K562 (cell line): Measurements from ENCODE around the gene TBXAS1.

Experiments
- BRCA1 ChIP-seq, 2 experiments: fragments of 450-650 bp in 1 of 2; sonication (generic) in 1 of 2; formaldehyde crosslinking in 1 of 2; IDR thresholded peaks; 2 replicates each; pipeline versions ENCODE4 v1.5.0 to v1.6.1; 2017 to 2020; ENCODE audit warnings: mild to moderate bottlenecking in 1 of 2, missing genetic modification reagents in 1 of 2
- ELF1 ChIP-seq: fragments of 200-800 bp; sonication (Bioruptor generic); IDR thresholded peaks from 2 replicates; pipeline ENCODE4 v1.6.1; 2016; ENCODE audit warnings: missing genetic modification characterization, missing compliant biosample characterization
- HDAC3 ChIP-seq: fragments of 450-650 bp; IDR thresholded peaks from 2 replicates; pipeline ENCODE4 v1.6.1; 2018; ENCODE audit warnings: borderline replicate concordance, mild to moderate bottlenecking, moderate library complexity; ENCODE audit not compliant: partially characterized antibody
- MAFF ChIP-seq: IDR thresholded peaks from 2 replicates; pipeline ENCODE4 v1.6.1; 2012; ENCODE audit warnings: low read length, improper control_type of control experiment
- MAFK ChIP-seq: IDR thresholded peaks from 2 replicates; pipeline ENCODE4 v1.6.1; 2011; ENCODE audit warnings: low read length, improper control_type of control experiment
- POLR2G ChIP-seq: fragments of 200-400 bp; formaldehyde crosslinking; IDR thresholded peaks from 2 replicates; pipeline ENCODE4 v1.6.1; 2017; ENCODE audit warnings: low read depth, mild to moderate bottlenecking, antibody characterized with exemption, low read length, moderate library complexity
- REST ChIP-seq, 2 experiments: fragments of 450-650 bp; formaldehyde crosslinking in 1 of 2; IDR thresholded peaks; 2 replicates each; pipeline versions ENCODE4 v1.4.0 to v1.6.1; 2014 to 2020; ENCODE audit warnings: mild to moderate bottlenecking in 2 of 2, borderline replicate concordance in 1 of 2, low read depth in 1 of 2
- TAF1 ChIP-seq: IDR thresholded peaks from 2 replicates; pipeline ENCODE4 v1.6.1; 2011; ENCODE audit warnings: mild to moderate bottlenecking, low read length, moderate library complexity; ENCODE audit not compliant: insufficient read depth, control insufficient read depth, severe bottlenecking; ENCODE audit errors: extremely low read depth
- TARDBP ChIP-seq: fragments of 450-650 bp; IDR thresholded peaks from 2 replicates; pipeline ENCODE4 v1.6.1; 2016
- ZNF124 ChIP-seq: sonication (generic); formaldehyde crosslinking; IDR thresholded peaks from 2 replicates; pipeline ENCODE4 v1.8.1; 2022; ENCODE audit warnings: missing genetic modification reagents
- ZNF347 ChIP-seq: fragments of 450-650 bp; formaldehyde crosslinking; IDR thresholded peaks from 2 replicates; pipeline ENCODE4 v1.4.0; 2020; ENCODE audit warnings: low read depth, mild to moderate bottlenecking, moderate library complexity
- ZSCAN29 ChIP-seq: fragments of 450-650 bp; IDR thresholded peaks from 2 replicates; pipeline ENCODE4 v1.6.1; 2017

- TF ChIP-seq TAF1 (no peak), POLR2G (no peak), ZNF347 (CRISPR knock-in tag) (no peak), TARDBP (no peak), BRCA1 (IDR thresholded peaks at IDR 0.05) (no peak), BRCA1 (CRISPR knock-in tag; IDR thresholded peaks at IDR 0.05) (no peak), ELF1 (tag) (no peak), ZSCAN29 (no peak), MAFF (no peak), REST (IDR thresholded peaks at IDR 0.05; ENCODE audit: borderline replicate concordance) (no peak), REST (CRISPR knock-in tag; IDR thresholded peaks at IDR 0.05; ENCODE audit: low read depth) (no peak), MAFK (no peak), ZNF124 (CRISPR knock-in tag) (no peak), HDAC3 (no peak)
These were observed 121.9 kb downstream of the TBXAS1 start for GRCh38 chr7:139950881-139951525.
